Neuronal stem cell (in vitro differentiated cells): Measurements from ENCODE around the gene COTL1.

Source experiments
- DNase-seq: peaks from one replicate; pipeline ENCODE4 v3.0.0-alpha.2; 2013; ENCODE audit warnings: low spot score
- H2AFZ ChIP-seq: one replicate; pipeline ENCODE4 v1.6.1; 2013; ENCODE audit warnings: mild to moderate bottlenecking, low read length, inconsistent platforms
- H2AK5ac ChIP-seq: 2 replicates; pipeline ENCODE4 v1.6.1; 2013; ENCODE audit warnings: low read depth, mild to moderate bottlenecking, inconsistent platforms, low read length, moderate library complexity, mixed read lengths
- H2BK120ac ChIP-seq: 2 replicates; pipeline ENCODE4 v1.6.1; 2013; ENCODE audit warnings: low read depth, mild to moderate bottlenecking, inconsistent platforms, low read length, moderate library complexity, mixed read lengths
- H2BK12ac ChIP-seq: one replicate; pipeline ENCODE4 v1.6.1; 2013; ENCODE audit warnings: low read length, inconsistent platforms
- H2BK15ac ChIP-seq: 2 replicates; pipeline ENCODE4 v1.6.1; 2013; ENCODE audit warnings: mild to moderate bottlenecking, low read length, inconsistent platforms, mixed read lengths
- H2BK5ac ChIP-seq: one replicate; pipeline ENCODE4 v1.6.1; 2013; ENCODE audit warnings: inconsistent platforms, mild to moderate bottlenecking, low read length, moderate library complexity
- H3K14ac ChIP-seq: one replicate; pipeline ENCODE4 v1.6.1; 2013; ENCODE audit warnings: low read length, inconsistent platforms
- H3K18ac ChIP-seq: 2 replicates; pipeline ENCODE4 v1.6.1; 2013; ENCODE audit warnings: low read length, inconsistent platforms
- H3K23ac ChIP-seq: 2 replicates; pipeline ENCODE4 v1.6.1; 2013; ENCODE audit warnings: low read depth, mild to moderate bottlenecking, mixed read lengths, low read length, inconsistent platforms; ENCODE audit not compliant: poor library complexity
- H3K27ac ChIP-seq: replicated peaks from 3 replicates; pipeline ENCODE4 v1.5.1; 2013; ENCODE audit warnings: low read length, inconsistent platforms
- H3K27me3 ChIP-seq, 3 experiments: 2 replicates each; pipeline ENCODE4 v1.6.1; 2013; ENCODE audit warnings: low read length in 3 of 3, mild to moderate bottlenecking in 2 of 3, inconsistent platforms in 1 of 3, low read depth in 1 of 3, mixed read lengths in 1 of 3, moderate library complexity in 1 of 3; ENCODE audit not compliant: control insufficient read depth in 3 of 3, insufficient read depth in 3 of 3
- H3K36me3 ChIP-seq, 2 donors: replicated peaks in 1 of 2; 2 replicates each; pipeline ENCODE4 v1.6.1; 2013; ENCODE audit warnings: low read length in 2 of 2; ENCODE audit not compliant: control insufficient read depth in 2 of 2, insufficient read depth in 2 of 2
- H3K4ac ChIP-seq: 2 replicates; pipeline ENCODE4 v1.6.1; 2013; ENCODE audit warnings: inconsistent platforms, mild to moderate bottlenecking, low read length, moderate library complexity
- H3K4me1 ChIP-seq, 2 donors: 1 replicate in 1 of 2; 2 replicates in 1 of 2; pipeline ENCODE4 v1.6.1; 2013; ENCODE audit warnings: low read length in 2 of 2, low read depth in 1 of 2; ENCODE audit not compliant: control insufficient read depth in 2 of 2, insufficient read depth in 1 of 2
- H3K4me2 ChIP-seq: one replicate; pipeline ENCODE4 v1.6.1; 2013; ENCODE audit warnings: mild to moderate bottlenecking, low read length, inconsistent platforms; ENCODE audit not compliant: insufficient read depth, poor library complexity, severe bottlenecking
- H3K4me3 ChIP-seq, 2 donors: 2 replicates each; pipeline ENCODE4 v1.5.1; 2013; ENCODE audit warnings: low read length in 2 of 2, mild to moderate bottlenecking in 2 of 2, inconsistent platforms in 1 of 2, moderate library complexity in 1 of 2
- H3K79me1 ChIP-seq: one replicate; pipeline ENCODE4 v1.6.1; 2013; ENCODE audit warnings: low read depth, mild to moderate bottlenecking, inconsistent platforms, low read length, moderate library complexity
- H3K9ac ChIP-seq: one replicate; pipeline ENCODE4 v1.6.1; 2013; ENCODE audit warnings: mild to moderate bottlenecking, low read depth, low read length, inconsistent platforms; ENCODE audit not compliant: poor library complexity
- H3K9me3 ChIP-seq, 2 donors: replicated peaks in 1 of 2; 2 replicates each; pipeline versions ENCODE3 to v1.6.1; 2013; ENCODE audit warnings: low read length in 2 of 2, mild to moderate bottlenecking in 2 of 2, inconsistent platforms in 1 of 2, low read depth in 1 of 2, mixed read lengths in 1 of 2, moderate library complexity in 1 of 2; ENCODE audit not compliant: control insufficient read depth in 2 of 2, insufficient read depth in 1 of 2
- H4K8ac ChIP-seq: one replicate; pipeline ENCODE4 v1.6.1; 2013; ENCODE audit warnings: low read depth, mild to moderate bottlenecking, inconsistent platforms, low read length, moderate library complexity
- H4K91ac ChIP-seq: one replicate; pipeline ENCODE4 v1.6.1; 2013; ENCODE audit warnings: low read length, low read depth, mild to moderate bottlenecking, inconsistent platforms; ENCODE audit not compliant: poor library complexity
- WGBS, 2 donors: extraction: QIAGEN DNeasy Blood & Tissue Kit; methylation state at CpG; one replicate each; pipeline ENCODE4 v1.1.7; 2013; ENCODE audit warnings: missing lambda C conversion rate in 2 of 2, mixed read lengths in 1 of 2; ENCODE audit not compliant: insufficient read length in 2 of 2, insufficient replicate concordance in 1 of 2; ENCODE audit errors: extremely low coverage in 2 of 2; 5-methylcytosine and 5-hydroxymethylcytosine counted together

COTL1 gene

DNA sequence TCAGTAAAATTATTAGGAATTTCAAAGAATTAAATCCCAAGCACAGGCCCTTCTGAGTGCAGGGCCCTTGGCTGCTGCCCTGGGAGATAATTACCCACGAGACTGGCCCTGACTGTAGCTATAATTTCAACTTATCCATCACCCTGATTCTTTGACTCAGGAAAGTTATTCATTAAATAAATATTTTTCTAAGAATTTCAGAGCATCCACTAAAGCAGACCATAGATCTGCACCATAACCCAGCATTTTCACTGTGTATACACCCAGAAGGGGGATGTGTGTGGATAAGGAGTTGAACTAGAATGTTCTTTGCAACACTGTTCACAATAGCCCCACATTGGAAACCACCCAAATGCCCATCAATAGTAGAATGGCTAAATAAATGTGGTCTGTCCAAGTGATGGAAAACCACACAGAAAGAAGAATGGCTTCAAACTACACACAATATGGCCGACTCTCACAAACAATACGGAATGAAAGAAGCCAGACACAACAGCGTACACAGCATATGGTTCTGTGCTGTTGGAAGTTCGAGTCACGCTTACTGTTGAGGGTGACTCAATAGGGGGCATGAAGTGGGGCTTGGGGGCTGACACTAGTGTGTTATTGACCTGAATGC, 79.5 kb downstream of the COTL1 start:
- Histone ChIP-seq H3K4ac (no peak overlapping the region), H3K27me3 (no peaks in the 10 kb centered on the region), H3K18ac (peak overlapping the region; percentile 71), H3K27ac (no peak overlapping the region), H2BK120ac (no peak overlapping the region), H3K9me3 (peaks cover 0 to 2% of the 10 kb centered on the region in 2 donors), H4K91ac (no peak overlapping the region), H3K36me3 (peaks cover 0 to 2% of the 10 kb centered on the region in 2 donors), H4K8ac (no peak overlapping the region), H2BK12ac (no peak overlapping the region), H2BK15ac (peak overlapping the region; percentile 94), H3K4me1 (peaks cover 23 to 34% of the 10 kb centered on the region in 2 donors), H3K14ac (no peak overlapping the region), H3K4me3 (peak overlapping the region in 1 of 2 donors; percentile 23), H3K4me2 (no peak overlapping the region), H3K9ac (no peak overlapping the region), H3K79me1 (no peaks in the 10 kb centered on the region), H2AK5ac (peak overlapping the region; percentile 65), H2BK5ac (no peak overlapping the region), H2AFZ (peak overlapping the region; percentile 55), H3K23ac (no peak overlapping the region)
- DNase-seq: no peak
- no CpG with 5 or more reads among the region's 6 CpGs for WGBS, 2 donors

- no peak overlapping the region for H3K9ac ChIP-seq
- no peak overlapping the region for H3K4me2 ChIP-seq
- H2BK12ac ChIP-seq: peak overlapping the region; percentile 63
- H3K18ac ChIP-seq: peak overlapping the region; percentile 71
- no CpG with 5 or more reads among the region's 11 CpGs for WGBS, 2 donors
- H4K91ac ChIP-seq: no peak overlapping the region
- peak overlapping the region; percentile 94 for H2BK15ac ChIP-seq
- H3K4ac ChIP-seq: no peak overlapping the region
- H2BK5ac ChIP-seq: no peak overlapping the region
- DNase-seq: no peak
- H3K27me3 ChIP-seq: no peaks in the 10 kb centered on the region
- no peak overlapping the region for H2BK120ac ChIP-seq
- no peak overlapping the region for H4K8ac ChIP-seq
- peaks cover 0 to 2% of the 10 kb centered on the region in 2 donors for H3K36me3 ChIP-seq
- no peaks in the 10 kb centered on the region for H3K79me1 ChIP-seq
- H3K14ac ChIP-seq: no peak overlapping the region
- H3K27ac ChIP-seq: peak overlapping the region; percentile 42
- H3K9me3 ChIP-seq: peaks cover 0 to 2% of the 10 kb centered on the region in 2 donors
- H2AK5ac ChIP-seq: peak overlapping the region; percentile 65
- no peak overlapping the region for H3K23ac ChIP-seq
- H2AFZ ChIP-seq: peak overlapping the region; percentile 55
- H3K4me1 ChIP-seq: peaks cover 29 to 41% of the 10 kb centered on the region in 2 donors
- peak overlapping the region in 1 of 2 donors; percentile 23 for H3K4me3 ChIP-seq
Observed at GRCh38 chr16:84537491-84538151, 80.3 kb downstream of the COTL1 start.

GRCh38 chr16:84535851-84536250, 82.0 kb downstream of the COTL1 start:
- H3K4me2 ChIP-seq: no peak overlapping the region
- DNase-seq: no peak
- no peak overlapping the region for H2AK5ac ChIP-seq
- no peak overlapping the region for H3K23ac ChIP-seq
- no peak overlapping the region for H3K27ac ChIP-seq
- no peak overlapping the region for H2BK12ac ChIP-seq
- H2AFZ ChIP-seq: no peak overlapping the region
- no peaks in the 10 kb centered on the region for H3K79me1 ChIP-seq
- peaks cover 0 to 2% of the 10 kb centered on the region in 2 donors for H3K36me3 ChIP-seq
- H3K27me3 ChIP-seq: no peaks in the 10 kb centered on the region
- H4K91ac ChIP-seq: no peak overlapping the region
- no peak overlapping the region for H3K4me3 ChIP-seq
- no peak overlapping the region for H3K4ac ChIP-seq
- H3K4me1 ChIP-seq: peaks cover 39 to 54% of the 10 kb centered on the region in 2 donors
- no peak overlapping the region for H3K14ac ChIP-seq
- no peak overlapping the region for H2BK5ac ChIP-seq
- peaks cover 0 to 2% of the 10 kb centered on the region in 2 donors for H3K9me3 ChIP-seq
- H3K9ac ChIP-seq: no peak overlapping the region
- no CpG with 5 or more reads among the region's 9 CpGs for WGBS, 2 donors
- no peak overlapping the region for H4K8ac ChIP-seq
- no peak overlapping the region for H2BK120ac ChIP-seq
- H2BK15ac ChIP-seq: no peak overlapping the region
- H3K18ac ChIP-seq: no peak overlapping the region

- H3K36me3 ChIP-seq: peaks cover 0 to 2% of the 10 kb centered on the region in 2 donors
- no peak overlapping the region for H3K14ac ChIP-seq
- DNase-seq: no peak
- peak overlapping the region; percentile 72 for H2AFZ ChIP-seq
- H3K9ac ChIP-seq: no peak overlapping the region
- H4K8ac ChIP-seq: no peak overlapping the region
- no peak overlapping the region for H2BK12ac ChIP-seq
- no peak overlapping the region for H3K4ac ChIP-seq
- no peaks in the 10 kb centered on the region for H3K79me1 ChIP-seq
- H4K91ac ChIP-seq: no peak overlapping the region
- no peak overlapping the region for H2BK5ac ChIP-seq
- H3K4me1 ChIP-seq: peaks cover 39 to 54% of the 10 kb centered on the region in 2 donors
- H3K27ac ChIP-seq: no peak overlapping the region
- no peak overlapping the region for H3K18ac ChIP-seq
- H3K9me3 ChIP-seq: peaks cover 2 to 3% of the 10 kb centered on the region in 2 donors
- WGBS, 2 donors: no CpG with 5 or more reads among the region's 6 CpGs
- no peak overlapping the region for H2BK120ac ChIP-seq
- H3K4me2 ChIP-seq: no peak overlapping the region
- H2BK15ac ChIP-seq: no peak overlapping the region
- H3K27me3 ChIP-seq: no peaks in the 10 kb centered on the region
- no peak overlapping the region for H3K4me3 ChIP-seq
- no peak overlapping the region for H2AK5ac ChIP-seq
- no peak overlapping the region for H3K23ac ChIP-seq
Observed at GRCh38 chr16:84535408-84535807, 82.5 kb downstream of the COTL1 start.
